MM.1S (cell line): Measurements from ENCODE around the gene PAPPA.

ENCODE experiments used
- EZH2 ChIP-seq: fragments of 300-600 bp; sonication (generic); optimal IDR thresholded peaks from 2 replicates; pipeline ENCODE3; 2017; ENCODE audit warnings: low read depth, mild to moderate bottlenecking, antibody characterized with exemption, low read length, mixed read lengths
- EZH2phosphoT487 ChIP-seq: fragments of 300-600 bp; sonication (generic); IDR thresholded peaks from 2 replicates; pipeline ENCODE4 v1.6.1; 2018; ENCODE audit warnings: antibody characterized with exemption, low read length
- TF ChIP-seq, protein P1 (sequence below): fragments of 300-600 bp; sonication (generic); IDR thresholded peaks from 2 replicates; pipeline ENCODE4 v1.5.1; 2016; ENCODE audit warnings: antibody characterized with exemption, low read length, mixed read lengths

DNA sequence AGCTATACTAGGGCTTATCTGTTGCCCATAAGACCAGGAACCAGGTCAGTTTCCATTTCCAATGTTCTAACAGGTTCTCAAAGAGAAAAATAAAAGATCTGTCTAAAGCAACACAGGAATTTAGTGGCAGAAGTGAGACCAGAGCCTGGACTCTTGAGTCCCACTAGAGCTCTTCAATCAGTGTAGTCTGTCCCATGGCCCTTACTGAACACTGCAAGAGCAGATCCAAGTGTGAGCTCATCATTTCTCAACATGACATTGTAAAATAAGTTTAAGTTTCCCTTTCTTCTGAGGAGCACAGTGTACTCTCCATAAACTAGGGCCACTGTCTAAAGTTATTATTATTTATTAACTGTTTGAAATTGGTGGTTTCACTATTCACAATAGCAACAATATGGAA is 8.6 kb upstream of the PAPPA start:
- TF ChIP-seq, protein P1, sequence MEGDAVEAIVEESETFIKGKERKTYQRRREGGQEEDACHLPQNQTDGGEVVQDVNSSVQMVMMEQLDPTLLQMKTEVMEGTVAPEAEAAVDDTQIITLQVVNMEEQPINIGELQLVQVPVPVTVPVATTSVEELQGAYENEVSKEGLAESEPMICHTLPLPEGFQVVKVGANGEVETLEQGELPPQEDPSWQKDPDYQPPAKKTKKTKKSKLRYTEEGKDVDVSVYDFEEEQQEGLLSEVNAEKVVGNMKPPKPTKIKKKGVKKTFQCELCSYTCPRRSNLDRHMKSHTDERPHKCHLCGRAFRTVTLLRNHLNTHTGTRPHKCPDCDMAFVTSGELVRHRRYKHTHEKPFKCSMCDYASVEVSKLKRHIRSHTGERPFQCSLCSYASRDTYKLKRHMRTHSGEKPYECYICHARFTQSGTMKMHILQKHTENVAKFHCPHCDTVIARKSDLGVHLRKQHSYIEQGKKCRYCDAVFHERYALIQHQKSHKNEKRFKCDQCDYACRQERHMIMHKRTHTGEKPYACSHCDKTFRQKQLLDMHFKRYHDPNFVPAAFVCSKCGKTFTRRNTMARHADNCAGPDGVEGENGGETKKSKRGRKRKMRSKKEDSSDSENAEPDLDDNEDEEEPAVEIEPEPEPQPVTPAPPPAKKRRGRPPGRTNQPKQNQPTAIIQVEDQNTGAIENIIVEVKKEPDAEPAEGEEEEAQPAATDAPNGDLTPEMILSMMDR = no peak
- TF ChIP-seq EZH2phosphoT487 = no peak
- TF ChIP-seq EZH2 = no peak
